ENCODE data around the gene XPNPEP3. TPM values are rescaled to one million over a fixed set of nuclear protein-coding genes. Genes with fewer than 3 reads are reported as not detected.

Gene XPNPEP3
- total and polyA plus RNA-seq, 8 donors: 3.0 to 12.5 (median 5.2) TPM

DNA sequence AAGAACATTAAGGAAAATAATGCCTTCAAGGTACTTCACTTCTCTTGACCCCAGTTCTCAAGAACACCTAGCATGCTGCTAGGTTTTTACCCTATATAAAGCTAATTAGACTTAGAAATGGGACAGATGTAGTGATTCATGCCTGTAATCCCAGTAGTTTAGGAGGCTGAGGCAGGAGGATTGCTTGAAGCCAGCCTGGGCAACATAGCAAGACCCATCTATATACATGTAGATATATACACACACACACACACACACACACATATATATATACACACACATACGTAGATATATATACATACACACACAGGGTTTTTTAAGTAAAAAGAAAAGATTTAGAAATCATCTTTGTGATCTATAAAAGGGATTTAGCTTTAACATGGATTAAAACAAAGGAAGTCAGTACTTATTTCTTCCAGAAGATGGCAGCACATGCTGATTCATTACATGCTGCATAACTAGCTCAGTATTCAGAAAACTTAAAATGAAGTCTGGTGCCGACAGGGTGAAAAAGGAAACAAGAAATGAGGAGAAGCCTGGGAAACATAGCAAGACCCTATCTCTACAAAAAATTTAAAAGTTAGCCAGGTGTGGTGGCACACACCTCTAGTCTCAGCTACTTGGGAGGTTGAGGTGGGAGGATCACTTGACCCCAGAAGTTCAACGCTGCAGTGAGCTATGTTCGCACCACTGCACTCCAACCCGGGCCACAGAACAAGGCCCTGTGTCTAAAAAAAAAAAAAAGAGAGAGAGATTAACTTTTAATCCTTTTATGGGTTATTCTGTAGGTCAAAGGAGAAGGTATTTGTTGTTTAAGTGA is 65.7 kb downstream of the XPNPEP3 start:
- WGBS, 5 donors: 48 to 56% (median 50%) methylated on average over 5 of the region's 5 CpGs
- H3K9me3 ChIP-seq: no peaks in the 10 kb centered on the region
- peak in 1 of 2 donors; percentile 88 for DNase-seq
- H3K27me3 ChIP-seq: no peaks in the 10 kb centered on the region
- peaks cover 18 to 83% (median 77%) of the 10 kb centered on the region in 4 donors for H3K36me3 ChIP-seq
- H3K4me3 ChIP-seq: no peak overlapping the region
- H3K4me1 ChIP-seq: peaks cover 0 to 5% (median 2%) of the 10 kb centered on the region in 4 donors
- intact Hi-C loops (cut with DNase I; ENCODE audit: low total_unique reads): no loop called here
- TF ChIP-seq, protein P1, sequence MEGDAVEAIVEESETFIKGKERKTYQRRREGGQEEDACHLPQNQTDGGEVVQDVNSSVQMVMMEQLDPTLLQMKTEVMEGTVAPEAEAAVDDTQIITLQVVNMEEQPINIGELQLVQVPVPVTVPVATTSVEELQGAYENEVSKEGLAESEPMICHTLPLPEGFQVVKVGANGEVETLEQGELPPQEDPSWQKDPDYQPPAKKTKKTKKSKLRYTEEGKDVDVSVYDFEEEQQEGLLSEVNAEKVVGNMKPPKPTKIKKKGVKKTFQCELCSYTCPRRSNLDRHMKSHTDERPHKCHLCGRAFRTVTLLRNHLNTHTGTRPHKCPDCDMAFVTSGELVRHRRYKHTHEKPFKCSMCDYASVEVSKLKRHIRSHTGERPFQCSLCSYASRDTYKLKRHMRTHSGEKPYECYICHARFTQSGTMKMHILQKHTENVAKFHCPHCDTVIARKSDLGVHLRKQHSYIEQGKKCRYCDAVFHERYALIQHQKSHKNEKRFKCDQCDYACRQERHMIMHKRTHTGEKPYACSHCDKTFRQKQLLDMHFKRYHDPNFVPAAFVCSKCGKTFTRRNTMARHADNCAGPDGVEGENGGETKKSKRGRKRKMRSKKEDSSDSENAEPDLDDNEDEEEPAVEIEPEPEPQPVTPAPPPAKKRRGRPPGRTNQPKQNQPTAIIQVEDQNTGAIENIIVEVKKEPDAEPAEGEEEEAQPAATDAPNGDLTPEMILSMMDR (IDR thresholded peaks at IDR 0.05): peak in 5 of 7 experiments; percentile 57 to 85 (median 73)
- TF ChIP-seq POLR2A (IDR thresholded peaks at IDR 0.05): no peak
- TF ChIP-seq EP300 (IDR thresholded peaks at IDR 0.05): no peak
- peak in 1 of 3 donors; percentile 50 for TF ChIP-seq POLR2AphosphoS5 (IDR thresholded peaks at IDR 0.05)
- H3K27ac ChIP-seq: no peak overlapping the region

DNA sequence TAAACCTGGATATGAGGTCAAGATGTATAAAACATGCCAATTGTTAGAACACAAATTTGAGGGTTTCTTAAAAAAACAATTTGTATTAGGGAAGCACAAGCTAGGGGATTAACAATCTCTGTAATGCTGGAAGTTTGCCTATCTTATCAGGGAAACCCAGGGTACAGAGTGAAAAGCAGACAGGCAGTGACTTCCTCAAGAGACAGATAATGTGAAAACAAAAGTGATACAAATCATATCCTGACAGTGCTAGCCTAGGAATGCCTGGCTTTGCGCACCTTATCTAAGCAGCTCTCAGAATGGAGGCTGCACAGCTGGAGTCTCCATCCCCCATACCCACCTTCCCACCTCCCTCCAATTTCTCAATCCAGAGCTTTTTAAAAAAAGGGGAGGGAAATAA is 71.7 kb downstream of the XPNPEP3 start:
- peaks cover 13 to 94% (median 75%) of the 10 kb centered on the region in 4 donors for H3K36me3 ChIP-seq
- no peaks in the 10 kb centered on the region for H3K4me1 ChIP-seq
- intact Hi-C loops (cut with DNase I; ENCODE audit: low total_unique reads): no loop called here
- TF ChIP-seq EP300 (IDR thresholded peaks at IDR 0.05) (no peak), POLR2AphosphoS5 (IDR thresholded peaks at IDR 0.05) (no peak), POLR2A (IDR thresholded peaks at IDR 0.05) (no peak)
- TF ChIP-seq, protein P1 (IDR thresholded peaks at IDR 0.05): no peak
- H3K9me3 ChIP-seq: no peaks in the 10 kb centered on the region
- DNase-seq: no peak
- H3K4me3 ChIP-seq: no peak overlapping the region
- no peak overlapping the region for H3K27ac ChIP-seq
- WGBS, 5 donors: 41 to 85% (median 59%) methylated on average over 1 of the region's 1 CpG
- no peaks in the 10 kb centered on the region for H3K27me3 ChIP-seq

DNA sequence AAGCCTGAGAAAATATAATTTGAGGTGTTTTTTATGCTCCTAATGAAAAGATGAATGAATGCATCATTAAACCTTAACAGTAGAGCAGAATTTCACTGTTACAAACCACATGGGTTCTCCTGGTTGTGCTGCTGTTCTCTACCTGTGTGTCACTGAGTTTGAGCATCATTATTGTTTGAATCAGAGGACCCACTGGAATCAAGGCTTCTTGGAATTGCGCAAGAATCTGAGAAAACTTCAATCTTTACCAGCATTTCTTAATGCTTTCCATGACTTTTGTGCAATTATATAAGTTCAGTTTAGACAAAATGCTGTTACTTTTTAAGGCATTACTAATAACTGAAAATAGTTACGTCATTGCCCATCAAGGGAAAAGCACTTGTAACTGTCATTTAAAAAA is 75.4 kb downstream of the XPNPEP3 start:
- intact Hi-C loops (cut with DNase I; ENCODE audit: low total_unique reads): no loop called here
- Histone ChIP-seq H3K9me3 (no peaks in the 10 kb centered on the region), H3K36me3 (peaks cover 0 to 57% (median 47%) of the 10 kb centered on the region in 4 donors), H3K27me3 (no peaks in the 10 kb centered on the region), H3K27ac (no peak overlapping the region), H3K4me1 (no peaks in the 10 kb centered on the region), H3K4me3 (no peak overlapping the region)
- no peak for TF ChIP-seq POLR2A (IDR thresholded peaks at IDR 0.05)
- TF ChIP-seq, protein P1 (IDR thresholded peaks at IDR 0.05): no peak
- TF ChIP-seq EP300 (IDR thresholded peaks at IDR 0.05): no peak
- no peak for TF ChIP-seq POLR2AphosphoS5 (IDR thresholded peaks at IDR 0.05)
- no peak for DNase-seq
- WGBS, 5 donors: 89 to 100% (median 95%) methylated on average over 2 of the region's 2 CpGs

DNA sequence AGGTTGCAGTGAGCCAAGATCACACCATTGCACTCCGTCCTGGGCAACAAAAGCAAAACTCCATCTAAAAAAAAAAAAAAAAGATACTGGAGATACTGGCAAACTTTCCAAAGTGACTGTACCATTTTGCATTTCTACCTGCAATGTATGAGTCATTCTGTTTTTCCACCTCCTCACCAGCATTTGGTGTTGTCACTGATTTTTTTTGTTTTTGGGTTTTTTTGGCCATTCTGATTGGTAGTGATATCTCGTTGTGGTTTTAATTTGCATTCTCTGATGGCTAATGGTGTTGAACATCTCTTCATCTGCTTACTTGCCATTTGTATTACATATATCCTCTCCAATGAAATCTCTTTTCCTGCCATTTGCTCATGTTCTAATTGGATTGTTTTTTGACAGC is 82.3 kb downstream of the XPNPEP3 start:
- Histone ChIP-seq H3K4me1 (no peaks in the 10 kb centered on the region), H3K4me3 (no peak overlapping the region), H3K36me3 (peaks cover 0 to 4% (median 1%) of the 10 kb centered on the region in 4 donors), H3K27me3 (no peaks in the 10 kb centered on the region), H3K27ac (no peak overlapping the region), H3K9me3 (no peaks in the 10 kb centered on the region)
- WGBS, 5 donors: 84 to 89% (median 87%) methylated on average over 2 of the region's 2 CpGs
- intact Hi-C loops (cut with DNase I; ENCODE audit: low total_unique reads): no loop called here
- TF ChIP-seq POLR2A (IDR thresholded peaks at IDR 0.05) (no peak), POLR2AphosphoS5 (IDR thresholded peaks at IDR 0.05) (no peak), EP300 (IDR thresholded peaks at IDR 0.05) (no peak)
- TF ChIP-seq, protein P1 (IDR thresholded peaks at IDR 0.05): no peak
- DNase-seq: no peak
